Panc1 (cell line): ENCODE results near the gene CPT1B. TPM values are rescaled to one million over a fixed set of nuclear protein-coding genes. Genes with fewer than 3 reads are reported as not detected.
"Not testable (repeated sequence)": the region's sequence is repeated elsewhere in the genome, so short reads cannot be mapped to it uniquely, and the experiment has no call there.

Experiments
- ATAC-seq: fragments of 200-7000 bp; cut with Tn5 transposase; 2 replicates; pipeline ENCODE4 v1.9.1; 2020; ENCODE audit warnings: mild to moderate bottlenecking, moderate library complexity
- BruUV-seq: library from RNA; stranded (reverse); fragments of 400-500 nt; replicated peaks from 2 replicates; lab custom pipeline; 2021; lab: Mats Ljungman, UMichigan
- CTCF ChIA-PET: fragments of 300-600 bp; sonication (Branson Sonifier 250); formaldehyde crosslinking; loops from one replicate; lab custom pipeline; 2022; ENCODE audit warnings: antibody characterized with exemption; lab: Charles Lee
- POLR2A ChIA-PET: fragments of 300-600 bp; sonication (Branson Sonifier 250); formaldehyde crosslinking; loops from one replicate; lab custom pipeline; 2022; ENCODE audit warnings: antibody characterized with exemption; lab: Charles Lee
- DNase-seq: peaks from one replicate; pipeline ENCODE4 v3.0.0-alpha.2; 2010; ENCODE audit warnings: low read depth, low spot score
- H3K27ac ChIP-seq: 2 replicates; pipeline ENCODE4 v1.5.1; 2011; ENCODE audit warnings: mild to moderate bottlenecking, low read length, inconsistent platforms
- H3K27me3 ChIP-seq: fragments of 200-500 bp; sonication (Bioruptor generic); 2 replicates; pipeline ENCODE4 v1.6.0; 2014; ENCODE audit warnings: low read length, inconsistent platforms; ENCODE audit not compliant: control insufficient read depth, insufficient read depth
- H3K36me3 ChIP-seq: fragments of 200-500 bp; sonication (Bioruptor generic); 2 replicates; pipeline ENCODE4 v1.5.1; 2014; ENCODE audit warnings: inconsistent platforms, mild to moderate bottlenecking, low read length, moderate library complexity; ENCODE audit not compliant: control insufficient read depth, insufficient read depth
- H3K4me1 ChIP-seq: 2 replicates; pipeline ENCODE4 v1.5.1; 2011; ENCODE audit warnings: inconsistent platforms, mild to moderate bottlenecking, low read length, moderate library complexity; ENCODE audit not compliant: control insufficient read depth, insufficient read depth
- H3K4me3 ChIP-seq, 2 experiments: 2 replicates each; pipeline ENCODE4 v1.5.1; 2011 to 2012; ENCODE audit warnings: low read depth in 2 of 2, low read length in 2 of 2, mild to moderate bottlenecking in 2 of 2, inconsistent platforms in 1 of 2, moderate library complexity in 1 of 2
- H3K9me3 ChIP-seq: fragments of 200-500 bp; sonication (Bioruptor generic); 2 replicates; pipeline ENCODE4 v1.5.1; 2014; ENCODE audit warnings: low read depth, mild to moderate bottlenecking, inconsistent platforms, low read length, moderate library complexity; ENCODE audit not compliant: control insufficient read depth, insufficient read depth
- POLR2AphosphoS5 ChIP-seq: IDR thresholded peaks from 2 replicates; pipeline ENCODE4 v1.6.1; 2012; ENCODE audit warnings: mild to moderate bottlenecking, low read depth, low read length, moderate library complexity
- SIN3A ChIP-seq: IDR thresholded peaks from 2 replicates; pipeline ENCODE4 v1.6.1; 2012; ENCODE audit warnings: low read depth, mild to moderate bottlenecking, low read length, moderate library complexity, borderline replicate concordance; ENCODE audit not compliant: insufficient read depth
- TCF7L2 ChIP-seq: IDR thresholded peaks from 2 replicates; pipeline ENCODE4 v1.6.1; 2011; ENCODE audit warnings: mild to moderate bottlenecking, low read depth, low read length, inconsistent platforms
- in situ Hi-C: cut with HindIII; loops from 2 replicates; pipeline ENCODE4 v1.10.0; 2016; ENCODE audit warnings: low sequenced_read_pairs, low pct_unique_long_range_greater_than_20kb
- intact Hi-C: fragments of 100-400 bp; cut with micrococcal nuclease; formaldehyde crosslinking; loops from one replicate; pipeline ENCODE4 v1.10.0; 2022; ENCODE audit not compliant: unreplicated experiment
- total RNA-seq: library from RNA; stranded (reverse); gene quantifications from one replicate; pipeline ENCODE4 v1.2.1, GENCODE V29; 2021; ENCODE audit not compliant: unreplicated experiment
- TF ChIP-seq, protein P1 (sequence below): fragments of 450-650 bp; IDR thresholded peaks from 2 replicates; pipeline ENCODE4 v1.5.1; 2017; ENCODE audit warnings: mild to moderate bottlenecking
- TF ChIP-seq, protein P2 (sequence below), 2 experiments: IDR thresholded peaks; 2 replicates each; pipeline ENCODE4 v1.6.1; 2011 to 2012; ENCODE audit warnings: low read depth in 2 of 2, control low read depth in 1 of 2, low read length in 1 of 2, mild to moderate bottlenecking in 1 of 2, moderate library complexity in 1 of 2; ENCODE audit not compliant: insufficient read depth in 1 of 2

CPT1B gene
- total RNA-seq, 1 experiment from 2014 or later, result 18.4 TPM

- Histone ChIP-seq H3K4me1 (peaks cover 7% of the 10 kb centered on the region), H3K27ac (no peak overlapping the region), H3K4me3 (peak overlapping the region; percentile 28 to 65), H3K9me3 (no peaks in the 10 kb centered on the region), H3K36me3 (no peaks in the 10 kb centered on the region), H3K27me3 (no peaks in the 10 kb centered on the region)
- DNase-seq, result no peak
- no TSS peak for BruUV-seq
- intact Hi-C loops, result no loop called here
- ChIA-PET CTCF (interaction anchor here (0.6 to 1.4 kb wide), 3 partner anchors 16 to 70 kb away, joined by 3 to 4 read pairs (median 4); no protein-coding TSS in a partner anchor), POLR2A (interaction anchor here (0.6 kb wide), 1 partner anchor 24 kb away, joined by 4 read pairs; no protein-coding TSS in a partner anchor)
- TF ChIP-seq SIN3A, result no peak
- TF ChIP-seq, protein P1, sequence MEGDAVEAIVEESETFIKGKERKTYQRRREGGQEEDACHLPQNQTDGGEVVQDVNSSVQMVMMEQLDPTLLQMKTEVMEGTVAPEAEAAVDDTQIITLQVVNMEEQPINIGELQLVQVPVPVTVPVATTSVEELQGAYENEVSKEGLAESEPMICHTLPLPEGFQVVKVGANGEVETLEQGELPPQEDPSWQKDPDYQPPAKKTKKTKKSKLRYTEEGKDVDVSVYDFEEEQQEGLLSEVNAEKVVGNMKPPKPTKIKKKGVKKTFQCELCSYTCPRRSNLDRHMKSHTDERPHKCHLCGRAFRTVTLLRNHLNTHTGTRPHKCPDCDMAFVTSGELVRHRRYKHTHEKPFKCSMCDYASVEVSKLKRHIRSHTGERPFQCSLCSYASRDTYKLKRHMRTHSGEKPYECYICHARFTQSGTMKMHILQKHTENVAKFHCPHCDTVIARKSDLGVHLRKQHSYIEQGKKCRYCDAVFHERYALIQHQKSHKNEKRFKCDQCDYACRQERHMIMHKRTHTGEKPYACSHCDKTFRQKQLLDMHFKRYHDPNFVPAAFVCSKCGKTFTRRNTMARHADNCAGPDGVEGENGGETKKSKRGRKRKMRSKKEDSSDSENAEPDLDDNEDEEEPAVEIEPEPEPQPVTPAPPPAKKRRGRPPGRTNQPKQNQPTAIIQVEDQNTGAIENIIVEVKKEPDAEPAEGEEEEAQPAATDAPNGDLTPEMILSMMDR, result no peak
- TF ChIP-seq POLR2AphosphoS5, result 0 out of 2 replicates have a peak, but pooled peaks have one; percentile 20
- TF ChIP-seq, protein P2, sequence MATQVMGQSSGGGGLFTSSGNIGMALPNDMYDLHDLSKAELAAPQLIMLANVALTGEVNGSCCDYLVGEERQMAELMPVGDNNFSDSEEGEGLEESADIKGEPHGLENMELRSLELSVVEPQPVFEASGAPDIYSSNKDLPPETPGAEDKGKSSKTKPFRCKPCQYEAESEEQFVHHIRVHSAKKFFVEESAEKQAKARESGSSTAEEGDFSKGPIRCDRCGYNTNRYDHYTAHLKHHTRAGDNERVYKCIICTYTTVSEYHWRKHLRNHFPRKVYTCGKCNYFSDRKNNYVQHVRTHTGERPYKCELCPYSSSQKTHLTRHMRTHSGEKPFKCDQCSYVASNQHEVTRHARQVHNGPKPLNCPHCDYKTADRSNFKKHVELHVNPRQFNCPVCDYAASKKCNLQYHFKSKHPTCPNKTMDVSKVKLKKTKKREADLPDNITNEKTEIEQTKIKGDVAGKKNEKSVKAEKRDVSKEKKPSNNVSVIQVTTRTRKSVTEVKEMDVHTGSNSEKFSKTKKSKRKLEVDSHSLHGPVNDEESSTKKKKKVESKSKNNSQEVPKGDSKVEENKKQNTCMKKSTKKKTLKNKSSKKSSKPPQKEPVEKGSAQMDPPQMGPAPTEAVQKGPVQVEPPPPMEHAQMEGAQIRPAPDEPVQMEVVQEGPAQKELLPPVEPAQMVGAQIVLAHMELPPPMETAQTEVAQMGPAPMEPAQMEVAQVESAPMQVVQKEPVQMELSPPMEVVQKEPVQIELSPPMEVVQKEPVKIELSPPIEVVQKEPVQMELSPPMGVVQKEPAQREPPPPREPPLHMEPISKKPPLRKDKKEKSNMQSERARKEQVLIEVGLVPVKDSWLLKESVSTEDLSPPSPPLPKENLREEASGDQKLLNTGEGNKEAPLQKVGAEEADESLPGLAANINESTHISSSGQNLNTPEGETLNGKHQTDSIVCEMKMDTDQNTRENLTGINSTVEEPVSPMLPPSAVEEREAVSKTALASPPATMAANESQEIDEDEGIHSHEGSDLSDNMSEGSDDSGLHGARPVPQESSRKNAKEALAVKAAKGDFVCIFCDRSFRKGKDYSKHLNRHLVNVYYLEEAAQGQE (IDR thresholded peaks at IDR 0.05; ENCODE audit: insufficient read depth in 1 of 2, low read depth in 2 of 2, low read length in 1 of 2), result no peak
- TF ChIP-seq TCF7L2, result no peak
- ATAC-seq, result no peak; the same call in 1 of the 2 replicates
- in situ Hi-C loops, result no loop called here
These were observed 43.2 kb upstream of the CPT1B start for GRCh38 chr22:50621356-50621880.

- CTCF ChIA-PET, result interaction anchor here (0.6 to 1.4 kb wide), 8 partner anchors 16 to 95 kb away, joined by 3 to 12 read pairs (median 4); partner anchors contain the start of gene SCO2
- H3K27ac ChIP-seq, result no peak overlapping the region
- POLR2A ChIA-PET, result interaction anchor here (0.5 to 0.6 kb wide), 2 partner anchors 25 to 71 kb away, joined by 4 read pairs; no protein-coding TSS in a partner anchor
- ATAC-seq, result peak; percentile 79
- H3K4me3 ChIP-seq, result peak overlapping the region; percentile 28 to 65
- in situ Hi-C loops (no loop called here), intact Hi-C loops (no loop called here)
- BruUV-seq, result no TSS peak
- H3K4me1 ChIP-seq, result peaks cover 7% of the 10 kb centered on the region
- no peaks in the 10 kb centered on the region for H3K27me3 ChIP-seq
- no peak for DNase-seq
- H3K36me3 ChIP-seq, result no peaks in the 10 kb centered on the region
- no peaks in the 10 kb centered on the region for H3K9me3 ChIP-seq
- TF ChIP-seq, protein P1, result peak; percentile 67
- no peak for TF ChIP-seq SIN3A
- TF ChIP-seq, protein P2 (IDR thresholded peaks at IDR 0.05; ENCODE audit: insufficient read depth in 1 of 2, low read depth in 2 of 2, low read length in 1 of 2), result no peak
These were observed 42.5 kb upstream of the CPT1B start for GRCh38 chr22:50620593-50621355.

GRCh38 chr22:50614296-50614695 lies 36.1 kb upstream of the CPT1B start:
- DNase-seq, H3K36me3 ChIP-seq, H3K27me3 ChIP-seq, H3K4me1 ChIP-seq, H3K9me3 ChIP-seq, ATAC-seq, POLR2A ChIA-PET, H3K27ac ChIP-seq, BruUV-seq, H3K4me3 ChIP-seq, intact Hi-C loops, in situ Hi-C loops: not testable (repeated sequence)
- CTCF ChIA-PET, result interaction anchor here (0.5 kb wide), 1 partner anchor 42 kb away, joined by 3 read pairs; no protein-coding TSS in a partner anchor
